PC-3 (cell line): ENCODE measurements around the gene OR2AG1. TPM values are rescaled to one million over a fixed set of nuclear protein-coding genes. Genes with fewer than 3 reads are reported as not detected.

Experiments used
- ATAC-seq: fragments of 200-7000 bp; cut with Tn5 transposase; 2 replicates; pipeline ENCODE4 v1.9.1; 2020; ENCODE audit warnings: mild to moderate bottlenecking, moderate library complexity
- BruUV-seq: library from RNA; stranded (reverse); fragments of 400-500 nt; replicated peaks from 2 replicates; lab custom pipeline; 2021; lab: Mats Ljungman, UMichigan
- CTCF ChIA-PET: fragments of 300-600 bp; sonication (Branson Sonifier 250); formaldehyde crosslinking; loops from one replicate; lab custom pipeline; 2022; ENCODE audit warnings: antibody characterized with exemption; lab: Charles Lee
- POLR2A ChIA-PET: fragments of 300-600 bp; sonication (Branson Sonifier 250); formaldehyde crosslinking; loops from one replicate; lab custom pipeline; 2022; ENCODE audit warnings: antibody characterized with exemption; ENCODE audit not compliant: unreplicated experiment; lab: Charles Lee
- DNase-seq: peaks from one replicate; pipeline ENCODE4 v3.0.0-alpha.2; 2015
- H2AFZ ChIP-seq: fragments of 300-600 bp; sonication (generic); 2 replicates; pipeline ENCODE4 v1.6.0; 2016; ENCODE audit warnings: antibody characterized with exemption, low read length
- H3F3A ChIP-seq: fragments of 300-600 bp; sonication (generic); one replicate; pipeline ENCODE4 v1.6.0; 2017; ENCODE audit warnings: antibody characterized with exemption, low read length, control low read depth, mild to moderate bottlenecking; ENCODE audit not compliant: unreplicated experiment
- H3K27ac ChIP-seq: fragments of 300-600 bp; sonication (generic); 2 replicates; pipeline ENCODE4 v1.5.1; 2016; ENCODE audit warnings: mild to moderate bottlenecking, low read length
- H3K27me3 ChIP-seq: fragments of 300-600 bp; sonication (generic); 2 replicates; pipeline ENCODE4 v1.6.1; 2016; ENCODE audit warnings: low read length, mixed read lengths
- H3K36me3 ChIP-seq: fragments of 300-600 bp; sonication (generic); 2 replicates; pipeline ENCODE4 v1.6.1; 2016; ENCODE audit warnings: low read depth, mixed run types, low read length, mixed read lengths
- H3K4me1 ChIP-seq: fragments of 300-600 bp; sonication (generic); 2 replicates; pipeline ENCODE4 v1.5.1; 2016; ENCODE audit warnings: low read length; ENCODE audit not compliant: insufficient read depth
- H3K4me2 ChIP-seq: fragments of 300-600 bp; sonication (generic); 2 replicates; pipeline ENCODE4 v1.6.0; 2016; ENCODE audit warnings: low read length
- H3K4me3 ChIP-seq: fragments of 300-600 bp; sonication (generic); 2 replicates; pipeline ENCODE4 v1.5.1; 2016; ENCODE audit warnings: mild to moderate bottlenecking, low read length, mixed read lengths
- H3K79me2 ChIP-seq: fragments of 300-600 bp; sonication (generic); 2 replicates; pipeline ENCODE4 v1.6.1; 2017; ENCODE audit warnings: low read length, mixed read lengths
- H3K9ac ChIP-seq: fragments of 300-600 bp; sonication (generic); 2 replicates; pipeline ENCODE4 v1.6.0; 2016; ENCODE audit warnings: mild to moderate bottlenecking, low read length
- H3K9me2 ChIP-seq: fragments of 300-600 bp; sonication (generic); replicated peaks from 2 replicates; pipeline ENCODE4 v1.6.1; 2016; ENCODE audit warnings: mixed run types, low read length, mixed read lengths
- H3K9me3 ChIP-seq: fragments of 300-600 bp; sonication (generic); 2 replicates; pipeline ENCODE4 v1.6.1; 2016; ENCODE audit warnings: low read length, mixed read lengths
- H4K20me1 ChIP-seq: fragments of 300-600 bp; sonication (generic); 2 replicates; pipeline ENCODE4 v1.6.1; 2016; ENCODE audit warnings: low read length, mixed read lengths
- CTCF ChIP-seq: fragments of 300-600 bp; sonication (generic); conservative IDR thresholded peaks from 2 replicates; pipeline ENCODE4 v1.5.1; 2017; ENCODE audit warnings: antibody characterized with exemption, low read depth, mild to moderate bottlenecking, low read length
- EZH2 ChIP-seq: fragments of 300-600 bp; sonication (generic); IDR thresholded peaks from one replicate; pipeline ENCODE4 v1.6.1; 2017; ENCODE audit warnings: antibody characterized with exemption, mild to moderate bottlenecking, low read length; ENCODE audit not compliant: unreplicated experiment
- EZH2phosphoT487 ChIP-seq: fragments of 300-600 bp; sonication (generic); IDR thresholded peaks from 2 replicates; pipeline ENCODE4 v1.6.1; 2018; ENCODE audit warnings: mild to moderate bottlenecking, antibody characterized with exemption, low read length, borderline replicate concordance
- intact Hi-C: fragments of 100-400 bp; cut with micrococcal nuclease; formaldehyde crosslinking; loops from 2 replicates; pipeline ENCODE4 v1.9.0; 2023
- total RNA-seq: library from RNA; depleted of rRNA; stranded (reverse); fragments of >200 nt; gene quantifications from 2 replicates; pipeline ENCODE4 v1.2.3, GENCODE V29; 2014

Gene OR2AG1
- total RNA-seq, 1 experiment from 2014 or later = not detected

GRCh38 chr11:6737872-6738466 lies 44.9 kb upstream of the OR2AG1 start:
- no peak for TF ChIP-seq EZH2phosphoT487
- peak; percentile 72 for TF ChIP-seq CTCF
- Histone ChIP-seq H3K27ac (no peak overlapping the region), H3K4me2 (no peak overlapping the region), H4K20me1 (no peaks in the 10 kb centered on the region), H3K36me3 (no peaks in the 10 kb centered on the region), H3K4me3 (no peak overlapping the region), H3K27me3 (peaks cover 9% of the 10 kb centered on the region), H3K79me2 (no peaks in the 10 kb centered on the region), H3K9ac (no peak overlapping the region), H3K9me2 (no peaks in the 10 kb centered on the region), H3F3A (no peaks in the 10 kb centered on the region), H3K4me1 (0 out of 2 replicates have a peak, but pooled peaks cover 4% of the 10 kb centered on the region), H2AFZ (no peak overlapping the region), H3K9me3 (no peaks in the 10 kb centered on the region)
- BruUV-seq = no TSS peak
- ChIA-PET POLR2A (interaction anchor here (0.5 kb wide), 1 partner anchor 213 kb away, joined by 3 read pairs; no protein-coding TSS in a partner anchor), CTCF (interaction anchor here (0.6 to 1.0 kb wide), 3 partner anchors 18 to 366 kb away, joined by 3 to 4 read pairs (median 4); no protein-coding TSS in a partner anchor)
- DNase-seq = peak; percentile 74
- peak; percentile 76 for ATAC-seq
- intact Hi-C loops = loop anchor here (1.0 kb wide), 1 partner anchor 19 kb away; no protein-coding TSS in a partner anchor

GRCh38 chr11:6738590-6738989 lies 44.2 kb upstream of the OR2AG1 start:
- TF ChIP-seq EZH2phosphoT487 (no peak), EZH2 (no peak), CTCF (no peak)
- Histone ChIP-seq H3K27me3 (peaks cover 16% of the 10 kb centered on the region), H3K4me3 (no peak overlapping the region), H3F3A (no peaks in the 10 kb centered on the region), H3K27ac (no peak overlapping the region), H3K4me2 (no peak overlapping the region), H3K9me3 (no peaks in the 10 kb centered on the region), H3K36me3 (no peaks in the 10 kb centered on the region), H4K20me1 (no peaks in the 10 kb centered on the region), H3K79me2 (no peaks in the 10 kb centered on the region), H3K9me2 (no peaks in the 10 kb centered on the region), H2AFZ (no peak overlapping the region), H3K4me1 (0 out of 2 replicates have a peak, but pooled peaks cover 4% of the 10 kb centered on the region), H3K9ac (no peak overlapping the region)
- ChIA-PET CTCF (no interaction called here), POLR2A (no interaction called here)
- no TSS peak for BruUV-seq
- intact Hi-C loops = no loop called here
- ATAC-seq (no peak), DNase-seq (no peak)

- Histone ChIP-seq H4K20me1 (no peaks in the 10 kb centered on the region), H3K4me1 (no peaks in the 10 kb centered on the region), H3K36me3 (no peaks in the 10 kb centered on the region), H3K4me3 (no peak overlapping the region), H3K79me2 (no peaks in the 10 kb centered on the region), H3K9me3 (no peaks in the 10 kb centered on the region), H3K27me3 (peaks cover 50% of the 10 kb centered on the region), H3K4me2 (no peak overlapping the region), H3K9me2 (no peaks in the 10 kb centered on the region), H3K9ac (no peak overlapping the region), H2AFZ (no peak overlapping the region), H3F3A (no peaks in the 10 kb centered on the region), H3K27ac (no peak overlapping the region)
- TF ChIP-seq EZH2phosphoT487 (no peak), EZH2 (no peak), CTCF (no peak)
- ChIA-PET CTCF (no interaction called here), POLR2A (no interaction called here)
- intact Hi-C loops = no loop called here
- DNase-seq (no peak), ATAC-seq (no peak)
- no TSS peak for BruUV-seq
Measured at GRCh38 chr11:6742260-6742659, 40.6 kb upstream of the OR2AG1 start.
